EL (cell line): ENCODE results near the gene SIRT5.

Experiments
- DNase-seq: peaks from one replicate; pipeline ENCODE4 v3.0.0-alpha.2; 2016

SIRT5 gene

GRCh38 chr6:13638014-13638413, 63.6 kb downstream of the SIRT5 start:
- no peak for DNase-seq

- DNase-seq, result no peak
These were observed 64.2 kb downstream of the SIRT5 start for GRCh38 chr6:13638626-13639025.

GRCh38 chr6:13641315-13641714, 66.9 kb downstream of the SIRT5 start:
- no peak for DNase-seq

GRCh38 chr6:13643125-13643524, 68.7 kb downstream of the SIRT5 start:
- DNase-seq, result no peak

GRCh38 chr6:13648850-13649249, 74.4 kb downstream of the SIRT5 start:
- no peak for DNase-seq

GRCh38 chr6:13649393-13649792, 75.0 kb downstream of the SIRT5 start:
- no peak for DNase-seq

GRCh38 chr6:13653296-13653695, 78.9 kb downstream of the SIRT5 start:
- peak; percentile 39 for DNase-seq

GRCh38 chr6:13654496-13654895, 80.1 kb downstream of the SIRT5 start:
- no peak for DNase-seq

GRCh38 chr6:13655700-13656099, 81.3 kb downstream of the SIRT5 start:
- no peak for DNase-seq

GRCh38 chr6:13660273-13660672, 85.9 kb downstream of the SIRT5 start:
- DNase-seq, result no peak

GRCh38 chr6:13660893-13661292, 86.5 kb downstream of the SIRT5 start:
- no peak for DNase-seq

- no peak for DNase-seq
These were observed 87.2 kb downstream of the SIRT5 start for GRCh38 chr6:13661647-13662046.

- no peak for DNase-seq
These were observed 88.4 kb downstream of the SIRT5 start for GRCh38 chr6:13662651-13663334.

GRCh38 chr6:13663986-13664385, 89.6 kb downstream of the SIRT5 start:
- no peak for DNase-seq
